Activated gamma-delta T cell treated with Interleukin-2 at 50 U/mL for 16 hours (primary cell): ENCODE measurements around the gene NCS1.

Experiments
- DNase-seq: peaks from one replicate; pipeline ENCODE4 v3.0.0-alpha.2; 2020

Gene NCS1

DNA sequence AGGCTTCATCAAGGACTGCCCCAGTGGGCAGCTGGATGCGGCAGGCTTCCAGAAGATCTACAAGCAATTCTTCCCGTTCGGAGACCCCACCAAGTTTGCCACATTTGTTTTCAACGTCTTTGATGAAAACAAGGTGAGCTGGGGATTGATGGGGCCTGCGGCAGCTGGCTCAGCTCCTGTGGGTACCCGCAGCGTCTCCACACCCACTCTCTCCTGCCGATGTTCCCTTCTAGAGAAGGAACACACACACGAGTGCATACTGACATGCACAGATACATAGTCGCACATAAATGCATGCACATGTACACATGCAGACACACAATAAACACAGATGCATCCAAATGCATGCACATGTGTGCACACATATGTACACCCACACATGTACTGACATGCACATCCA is 45.6 kb downstream of the NCS1 start:
- DNase-seq: no peak

DNA sequence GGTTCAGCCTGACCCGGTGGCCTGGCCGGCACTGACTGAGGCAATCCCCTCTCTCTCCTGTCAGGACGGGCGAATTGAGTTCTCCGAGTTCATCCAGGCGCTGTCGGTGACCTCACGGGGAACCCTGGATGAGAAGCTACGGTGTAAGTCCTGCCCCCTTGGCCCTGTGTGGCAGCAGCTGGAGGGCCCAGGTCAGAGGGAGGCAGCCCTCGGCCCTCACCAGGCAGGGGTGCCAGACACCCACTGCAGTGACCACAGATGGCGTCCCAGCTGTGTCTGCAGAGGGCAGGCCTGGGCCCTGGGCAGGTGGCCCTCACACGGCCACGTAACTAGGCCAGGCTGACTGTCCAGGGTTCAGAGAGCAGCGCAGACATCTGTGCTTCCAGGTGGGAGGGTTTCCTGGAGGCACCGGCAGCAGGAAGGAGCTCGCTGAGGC is 47.5 kb downstream of the NCS1 start:
- no peak for DNase-seq

DNA sequence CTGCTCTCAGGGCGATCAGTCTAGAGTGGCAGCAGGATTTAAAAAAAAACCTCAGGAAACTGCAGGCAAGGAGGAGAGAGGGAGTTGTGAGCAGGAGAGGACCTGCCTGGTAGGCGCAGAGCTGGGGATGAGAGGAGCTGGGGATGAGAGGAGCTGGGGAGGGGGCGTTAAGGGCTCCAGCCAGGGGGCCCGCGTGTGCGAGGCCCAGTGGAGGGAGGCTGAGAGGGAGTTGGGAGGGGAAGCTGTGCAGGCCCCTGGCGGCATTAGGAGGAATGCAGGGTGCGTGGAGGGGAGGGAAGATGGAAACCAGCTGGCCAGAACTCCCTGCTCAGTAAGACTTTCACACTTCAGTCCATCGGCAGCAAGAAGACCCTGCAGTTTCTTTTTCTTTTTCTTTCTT is 48.1 kb downstream of the NCS1 start:
- DNase-seq: no peak

DNA sequence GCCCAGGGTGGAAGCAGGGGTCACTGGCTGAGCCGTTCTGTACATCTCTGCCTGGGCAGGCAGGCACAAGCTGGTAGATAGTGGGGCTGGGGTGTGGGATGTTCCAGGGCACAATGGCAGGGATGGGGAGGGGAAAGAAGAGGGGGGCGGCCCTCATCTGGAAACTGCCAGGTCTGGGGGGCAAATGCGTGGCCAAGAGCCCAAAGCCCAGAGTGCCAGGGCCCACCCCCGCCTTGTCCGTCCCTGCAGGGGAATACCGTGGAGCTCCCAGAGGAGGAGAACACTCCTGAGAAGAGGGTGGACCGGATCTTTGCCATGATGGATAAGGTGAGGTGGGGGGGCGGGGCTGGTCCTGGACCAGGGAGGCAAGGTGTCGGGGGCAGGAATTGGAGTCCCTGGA is 50.6 kb downstream of the NCS1 start:
- DNase-seq: no peak

DNA sequence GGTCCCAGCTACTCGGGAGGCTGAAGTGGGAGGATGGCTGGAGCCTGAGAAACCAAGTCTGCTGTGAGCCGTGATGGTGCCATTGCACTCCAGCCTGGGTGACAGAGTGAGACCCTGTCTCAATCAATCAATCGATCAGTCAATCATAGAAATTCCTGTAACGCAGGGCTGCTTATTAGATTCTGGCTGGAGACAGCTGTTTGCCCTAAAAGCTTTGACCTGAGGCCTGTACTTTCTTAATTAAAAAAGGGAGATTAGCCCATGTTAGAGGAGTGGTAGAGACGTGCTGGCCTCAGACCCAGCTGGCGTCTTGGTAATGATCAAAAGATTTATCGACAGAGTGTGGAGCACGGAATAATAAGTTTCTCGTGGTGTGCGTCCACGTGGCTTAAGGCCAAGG is 52.9 kb downstream of the NCS1 start:
- DNase-seq: no peak

DNA sequence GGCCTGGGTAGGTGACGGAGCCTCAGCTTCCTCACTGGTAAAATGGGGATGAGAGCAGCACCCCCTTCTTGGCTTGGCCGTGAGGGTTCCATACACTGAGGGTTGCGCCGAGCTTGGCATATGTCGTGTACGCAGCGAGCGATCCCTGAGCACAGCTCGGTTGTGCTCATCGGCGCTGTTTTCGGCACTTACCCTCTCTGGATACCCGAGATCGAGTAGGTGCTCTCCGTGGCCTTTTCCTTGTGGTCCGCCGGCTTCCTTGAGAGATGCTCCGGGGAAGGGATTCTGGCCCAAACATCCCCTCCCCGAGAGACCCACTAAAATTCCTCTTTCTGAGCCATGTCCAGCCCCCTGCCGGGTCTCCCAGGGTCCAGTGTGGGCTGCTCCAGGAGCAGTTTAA is 53.4 kb downstream of the NCS1 start:
- DNase-seq: no peak

DNA sequence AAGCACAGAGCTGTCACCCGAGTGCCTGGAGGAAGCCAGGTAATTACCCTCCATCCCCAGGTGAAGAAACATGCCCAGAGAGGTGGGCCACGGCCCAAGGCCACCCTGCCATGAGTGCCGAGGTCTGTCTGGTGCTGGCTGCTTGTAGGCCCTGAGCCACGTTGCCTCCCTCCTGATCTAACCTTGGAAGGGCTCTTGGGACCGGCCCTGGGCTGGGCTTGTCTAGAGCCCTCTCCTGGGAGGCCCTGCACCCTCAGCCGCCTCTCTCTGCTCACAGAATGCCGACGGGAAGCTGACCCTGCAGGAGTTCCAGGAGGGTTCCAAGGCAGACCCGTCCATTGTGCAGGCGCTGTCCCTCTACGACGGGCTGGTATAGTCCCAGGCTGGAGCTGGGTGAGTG is 53.9 kb downstream of the NCS1 start:
- DNase-seq: no peak

DNA sequence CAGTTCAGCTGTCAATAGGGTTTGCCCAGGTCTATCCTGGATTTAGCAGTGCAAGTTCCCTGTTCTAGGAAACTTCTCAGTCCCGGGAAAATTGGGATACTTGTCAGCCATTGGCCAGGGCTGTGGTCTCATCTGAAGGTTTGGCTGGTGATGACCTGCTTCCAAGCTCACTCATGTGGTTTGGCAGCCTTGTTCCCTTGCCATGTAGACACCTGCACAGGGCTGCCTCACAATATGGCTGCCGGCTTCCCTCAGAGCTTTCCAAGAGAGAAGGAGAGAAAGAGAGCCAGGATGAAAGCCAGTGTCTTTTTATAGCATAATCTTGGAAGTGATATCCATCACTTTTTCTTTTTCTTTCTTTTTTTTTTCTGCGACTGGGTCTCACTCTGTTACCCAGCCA is 55.6 kb downstream of the NCS1 start:
- DNase-seq: no peak

DNA sequence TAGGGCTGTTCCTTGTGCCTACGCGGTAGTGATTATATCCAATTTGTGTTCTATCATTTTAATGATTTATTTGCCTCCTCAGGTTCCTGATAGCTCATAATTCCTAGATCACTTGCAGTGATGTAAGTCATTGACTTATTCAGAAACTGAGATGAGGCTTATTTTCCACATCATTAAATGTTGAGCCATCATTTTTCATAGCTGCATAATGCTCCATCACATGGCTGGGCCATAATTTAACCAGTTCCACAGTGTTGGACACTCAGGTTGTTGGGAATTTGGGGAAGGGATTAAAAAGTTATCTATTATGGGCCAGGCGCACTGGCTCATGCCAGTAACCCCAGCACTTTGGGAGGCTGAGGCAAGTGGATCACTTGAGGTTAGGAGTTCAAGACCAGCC is 57.6 kb downstream of the NCS1 start:
- no peak for DNase-seq

DNA sequence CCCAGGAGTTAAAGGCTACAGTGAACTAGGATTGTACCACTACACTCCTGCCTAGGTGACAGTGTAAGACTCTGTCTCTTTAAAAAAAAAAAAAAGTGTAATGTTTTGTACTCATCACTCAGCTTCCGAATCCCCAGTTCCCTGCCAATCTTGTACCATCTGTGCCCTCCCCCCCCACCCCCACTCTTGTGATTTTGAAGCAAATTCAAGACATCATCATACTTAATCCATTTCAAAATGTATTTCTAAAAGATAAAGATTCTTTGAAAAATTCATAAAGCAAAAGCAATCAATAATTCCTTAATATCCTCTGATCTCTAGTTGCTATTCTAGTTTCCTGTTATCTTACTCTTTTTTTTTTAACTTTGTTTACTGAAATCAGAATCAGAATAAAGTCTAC is 58.4 kb downstream of the NCS1 start:
- DNase-seq: no peak

DNA sequence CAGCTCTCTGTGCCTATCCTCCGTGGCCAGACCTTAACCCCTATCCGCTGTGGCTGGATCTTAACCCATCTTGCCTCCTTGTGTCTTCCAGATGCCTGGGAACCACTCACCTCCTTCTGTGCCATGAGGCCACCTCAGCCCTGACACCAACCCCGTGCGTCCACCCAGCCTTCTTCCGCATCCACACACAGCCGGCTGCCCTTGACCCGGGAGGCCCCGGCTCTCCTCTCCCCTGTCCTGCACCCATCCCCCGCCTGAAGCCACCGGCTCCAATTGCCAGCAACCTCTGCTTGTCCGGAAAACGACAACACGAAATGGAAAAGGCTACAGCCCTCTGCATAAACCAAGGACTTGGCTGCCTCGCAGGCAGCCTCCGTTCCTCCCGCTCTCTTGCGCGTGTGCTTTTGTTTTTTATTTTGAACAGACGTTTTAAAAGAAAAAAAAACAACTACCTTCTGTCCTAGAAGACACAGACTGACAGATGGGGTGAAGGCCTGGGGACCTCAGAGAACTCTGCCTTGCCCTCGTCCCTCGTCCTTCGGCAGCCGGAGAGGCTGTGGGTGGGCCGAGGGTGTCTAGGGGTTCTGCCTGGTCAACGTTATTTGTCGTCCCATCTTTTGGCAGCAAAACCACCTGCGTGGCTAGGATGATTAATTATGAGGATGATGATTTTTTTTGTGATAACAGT is 60.8 kb downstream of the NCS1 start:
- DNase-seq: no peak

DNA sequence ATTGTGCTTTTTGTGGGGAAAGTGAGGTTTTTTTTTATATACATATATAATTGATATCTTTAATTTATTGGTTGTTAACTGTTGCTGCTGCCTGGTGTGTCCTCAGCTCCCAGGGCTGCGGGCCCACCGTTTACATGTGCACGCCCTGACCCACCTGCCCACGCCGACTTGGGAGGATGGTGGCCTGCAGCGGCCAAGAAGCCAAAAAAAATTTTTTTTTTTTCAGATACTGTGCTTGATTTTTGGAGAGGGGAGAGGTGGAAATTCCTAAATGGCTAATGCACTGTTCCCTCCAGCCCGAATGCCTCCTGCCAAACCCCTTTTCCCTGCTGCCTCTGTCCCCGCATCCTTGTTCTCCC is 61.4 kb downstream of the NCS1 start:
- no peak for DNase-seq

DNA sequence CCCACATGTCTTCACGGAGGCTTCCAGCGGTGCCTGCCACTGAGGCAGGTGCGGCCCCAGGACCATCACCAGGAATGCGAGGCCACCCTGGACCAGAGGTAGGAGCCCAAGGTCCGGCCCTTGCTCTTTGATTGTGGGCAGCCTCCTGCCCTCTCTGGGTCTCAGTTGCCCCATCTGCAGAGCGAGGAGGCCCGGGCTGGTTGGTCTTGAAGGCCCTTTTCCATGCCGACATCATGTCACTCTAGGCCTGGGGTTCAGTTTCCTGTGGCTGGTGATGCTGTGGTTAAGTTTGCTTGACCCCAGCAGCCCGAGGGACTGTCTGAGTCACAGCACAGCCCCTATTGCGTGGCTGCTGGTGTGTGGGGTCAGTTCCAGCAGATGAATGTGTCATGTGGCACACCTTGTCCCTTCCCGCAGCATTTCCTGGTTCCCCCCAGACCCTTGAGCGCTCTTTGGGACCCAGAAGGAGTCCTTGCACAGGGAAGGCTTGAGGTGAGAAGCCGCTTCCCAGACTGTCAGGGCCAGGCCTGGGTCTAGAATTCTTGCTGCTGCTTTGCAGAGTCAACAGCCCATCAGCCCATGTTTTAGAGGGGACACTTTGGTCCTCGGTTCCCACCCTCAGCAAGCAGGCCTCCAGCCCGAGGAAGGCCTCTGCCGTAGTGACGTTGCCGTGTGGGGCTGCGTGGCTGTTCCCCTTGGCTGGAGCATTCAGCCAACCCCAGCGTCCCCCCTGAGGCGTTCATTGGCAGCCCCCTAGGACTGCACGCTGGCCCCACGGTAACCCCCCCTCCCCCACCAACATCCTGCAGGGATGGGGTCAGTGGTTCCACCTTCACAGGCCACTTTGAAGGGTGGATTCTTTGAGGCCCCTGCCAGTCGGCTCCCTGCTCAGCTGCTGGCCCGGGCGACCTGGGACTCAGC is 62.4 kb downstream of the NCS1 start:
- no peak for DNase-seq

DNA sequence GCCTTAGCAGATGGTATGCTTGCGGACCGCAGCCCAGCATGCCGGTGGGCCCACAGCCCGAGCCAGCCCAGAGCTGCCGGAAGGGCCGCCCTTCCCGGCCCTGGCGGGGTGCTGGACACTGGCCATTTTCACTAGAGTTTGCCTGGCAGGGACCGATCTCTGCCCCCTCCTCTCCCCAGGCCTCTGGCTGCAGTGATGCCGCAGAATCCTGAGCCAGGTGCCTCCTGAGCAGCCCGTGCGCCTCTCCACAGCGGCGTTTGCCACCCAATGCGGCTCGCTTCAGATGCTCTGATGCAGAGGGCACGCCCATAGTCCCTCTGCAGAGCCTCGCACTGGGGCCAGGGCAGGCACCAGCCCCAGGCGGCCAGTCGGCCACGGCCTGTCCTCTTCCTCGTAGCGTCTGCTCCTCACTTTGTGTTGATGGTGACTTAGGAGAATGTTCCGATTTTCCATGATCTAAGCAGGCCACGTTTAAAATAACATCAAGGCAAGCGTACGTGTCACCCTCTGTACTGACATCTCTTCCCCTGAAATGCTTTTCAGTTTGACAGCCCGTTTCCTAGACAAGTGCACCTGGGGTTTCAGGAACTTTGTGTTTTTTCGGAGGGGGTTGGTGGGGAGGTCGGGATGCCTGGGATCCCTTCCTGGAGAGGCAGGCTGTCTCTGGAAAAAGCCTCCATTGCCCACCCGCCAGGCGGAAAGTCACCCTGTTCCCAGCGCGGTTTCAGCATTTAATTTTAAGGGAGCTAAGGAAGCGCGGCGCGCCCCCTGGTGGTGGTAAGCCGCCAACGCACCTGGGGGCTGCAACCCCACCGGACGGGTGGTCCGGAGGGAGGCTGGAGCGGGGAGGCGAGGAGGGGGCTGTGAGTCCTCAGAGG is 63.6 kb downstream of the NCS1 start:
- DNase-seq: peak; percentile 70

DNA sequence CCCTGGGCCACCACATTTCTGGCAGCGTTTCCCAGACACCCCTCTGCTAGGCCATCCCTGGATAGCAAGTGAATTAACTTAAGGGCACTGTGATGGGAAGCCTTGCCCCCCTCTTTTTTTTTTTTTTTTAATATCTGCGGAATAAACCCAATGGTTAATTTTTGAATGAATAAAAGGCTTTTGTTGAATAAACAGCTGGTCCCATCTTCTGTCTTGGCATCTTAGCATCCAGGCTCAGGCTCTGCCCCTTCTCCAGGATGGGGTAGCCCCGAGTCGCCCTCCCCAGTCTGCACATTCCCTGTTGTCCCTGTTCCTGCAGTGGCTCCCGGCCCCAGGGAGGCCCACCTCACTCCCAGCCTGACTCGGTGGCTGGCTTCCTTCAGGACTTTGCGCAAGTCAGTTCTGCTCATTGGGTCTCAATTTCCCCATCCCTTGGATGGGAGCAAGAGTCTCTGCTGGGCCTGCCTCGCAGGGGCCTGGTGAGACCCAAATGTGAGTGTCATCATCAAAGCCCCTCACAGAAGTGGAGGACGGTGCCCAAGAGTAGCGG is 64.3 kb downstream of the NCS1 start:
- no peak for DNase-seq

DNA sequence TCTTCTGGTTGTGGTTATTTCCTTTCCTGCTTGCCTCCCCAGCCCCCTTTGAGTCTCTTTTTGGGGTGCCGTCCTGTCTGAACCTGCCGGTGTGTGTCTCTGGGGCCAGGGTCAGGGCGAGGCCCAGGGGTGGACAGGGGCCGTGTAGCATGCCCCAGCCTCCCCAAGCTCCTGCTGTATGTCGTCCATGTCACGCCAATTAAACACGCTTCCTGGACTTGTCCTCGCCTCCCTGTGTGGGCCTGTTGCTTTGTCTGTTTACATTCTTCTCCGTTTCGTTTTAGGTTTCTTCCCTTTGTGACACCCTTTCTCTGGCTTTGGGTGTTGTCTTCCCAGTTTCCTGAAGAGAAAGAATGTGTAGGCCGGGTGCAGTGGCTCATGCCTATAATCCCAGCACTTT is 64.9 kb downstream of the NCS1 start:
- no peak for DNase-seq

DNA sequence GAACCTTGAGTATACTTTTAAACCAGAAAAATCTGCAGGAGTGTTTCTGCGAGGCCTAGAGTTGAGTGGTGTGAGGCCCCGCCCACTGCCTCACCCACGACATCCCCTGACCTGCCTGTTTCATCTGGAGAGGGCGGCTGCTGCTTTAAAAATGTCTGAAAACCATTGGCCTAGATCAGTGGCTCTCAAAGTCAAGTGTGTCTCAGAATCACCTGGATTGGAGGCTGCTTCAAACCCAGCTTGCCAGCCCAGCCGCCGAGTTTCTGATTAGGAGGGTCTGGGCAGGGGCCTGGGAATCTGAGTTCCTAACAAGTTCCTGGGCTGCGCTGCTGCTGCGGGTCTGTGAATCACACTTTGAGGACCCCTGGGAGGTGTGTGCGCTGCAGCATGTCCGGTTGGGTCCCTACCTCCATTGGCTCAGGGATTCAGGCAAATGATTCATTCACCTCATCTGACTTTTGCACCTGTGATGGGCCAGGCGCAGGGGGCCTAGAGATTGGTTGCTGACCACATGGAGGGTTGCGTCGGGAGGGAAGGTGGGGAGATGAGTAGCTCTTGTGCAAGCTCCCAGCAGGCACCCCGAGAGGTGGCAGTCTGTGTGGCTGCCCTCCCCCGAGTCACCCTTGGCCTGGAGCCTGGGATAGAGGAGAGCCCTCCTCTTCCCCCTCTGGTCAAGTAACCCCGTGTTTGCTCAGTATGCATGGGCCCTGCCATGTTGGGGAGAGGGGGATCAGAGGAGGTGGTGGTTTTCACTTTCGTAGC is 65.7 kb downstream of the NCS1 start:
- no peak for DNase-seq

DNA sequence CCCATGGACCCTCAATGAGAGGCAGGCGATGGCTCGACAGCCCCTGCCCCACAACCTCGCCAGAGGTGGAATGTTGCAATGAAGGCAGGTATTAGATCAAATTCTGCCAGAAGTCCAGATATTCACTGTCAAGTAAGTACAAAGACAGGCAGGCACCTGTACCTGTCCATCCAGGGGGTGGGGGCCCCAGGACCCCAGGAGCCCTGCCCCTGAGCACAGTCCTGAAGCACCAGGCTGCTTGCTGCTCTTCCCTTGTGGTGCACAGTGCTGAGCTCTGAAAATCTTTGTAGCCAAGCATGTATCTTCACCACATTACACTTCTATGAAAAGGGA is 67.1 kb downstream of the NCS1 start:
- no peak for DNase-seq

DNA sequence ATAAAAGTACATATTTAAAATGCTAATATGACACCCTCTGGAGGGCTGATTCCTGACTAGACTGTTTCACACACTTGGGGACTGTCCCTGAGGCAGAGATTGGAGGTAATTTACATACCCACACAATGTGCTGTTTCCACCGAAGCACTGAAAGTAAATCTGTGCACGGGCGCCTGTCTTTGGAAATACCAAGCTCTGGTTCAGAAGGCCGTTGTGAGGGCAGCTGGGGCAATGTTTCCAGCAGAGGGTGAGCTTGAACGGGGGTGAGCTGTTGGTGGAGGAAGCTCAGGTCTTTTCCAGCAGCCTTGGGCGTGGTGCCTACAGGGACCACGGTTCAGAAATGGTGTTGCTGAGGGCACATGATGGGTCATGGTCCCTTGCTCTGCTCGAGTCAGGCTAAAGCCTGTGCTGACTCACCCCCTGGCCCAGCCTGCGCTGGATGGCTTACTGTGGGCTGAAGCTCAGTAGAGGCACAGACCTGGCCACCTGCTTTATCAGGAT is 67.6 kb downstream of the NCS1 start:
- no peak for DNase-seq

DNA sequence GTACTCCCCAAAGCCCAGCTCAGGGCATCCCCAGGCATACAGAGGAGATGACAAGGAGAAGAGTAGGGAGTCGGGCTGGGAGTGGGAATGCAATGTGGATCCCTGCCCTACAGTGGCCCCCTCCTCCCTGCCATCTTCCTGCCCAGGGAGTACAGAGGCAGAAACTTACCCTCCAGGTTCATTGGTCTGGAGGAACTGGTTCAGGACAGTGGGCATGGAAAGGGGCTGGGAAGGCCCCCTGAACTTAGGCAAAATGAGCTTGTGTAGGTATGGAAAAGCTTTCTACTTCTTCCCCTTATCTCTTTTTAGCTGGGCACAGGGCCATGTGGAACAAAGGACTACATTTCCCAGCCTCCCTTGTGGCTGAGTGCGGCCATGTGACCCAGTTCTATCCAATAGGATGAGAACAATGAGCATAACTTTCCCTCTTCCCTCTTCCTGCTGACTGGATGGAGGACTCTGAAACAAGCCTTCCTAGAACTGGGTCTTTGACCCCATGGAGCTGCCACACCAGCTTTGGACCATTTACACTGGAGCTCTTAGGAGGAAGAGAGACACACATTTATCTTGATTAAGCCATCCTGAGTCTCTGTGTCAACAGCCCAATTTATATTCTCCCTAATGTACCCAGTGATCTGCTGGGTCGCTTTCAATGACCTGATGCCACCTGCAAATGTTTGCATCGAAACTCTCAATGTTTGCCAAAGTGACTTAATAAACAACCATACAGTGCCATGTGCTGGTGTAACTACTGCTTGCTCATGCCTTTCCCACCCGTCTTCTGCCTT is 68.4 kb downstream of the NCS1 start:
- no peak for DNase-seq

DNA sequence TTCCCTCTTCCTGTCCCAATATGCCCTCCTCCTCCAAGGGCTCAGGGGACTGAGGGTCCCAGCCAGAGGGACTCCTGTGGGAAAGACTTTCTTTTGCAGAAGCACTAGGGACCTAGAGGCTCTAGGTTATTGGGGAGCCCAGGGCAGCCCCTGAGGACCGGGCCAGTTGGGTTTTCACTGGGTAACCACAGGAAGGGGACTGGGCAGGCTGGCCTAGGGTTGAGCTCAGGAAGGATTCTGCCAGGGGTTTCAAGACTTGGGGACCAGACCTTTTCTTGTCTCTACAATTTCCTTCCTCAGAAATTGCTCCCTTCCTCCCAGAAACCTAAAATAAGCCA is 69.0 kb downstream of the NCS1 start:
- DNase-seq: no peak
